ENCODE results near the gene POGK. TPM values are rescaled to one million over a fixed set of nuclear protein-coding genes. Genes with fewer than 3 reads are reported as not detected.

POGK gene
- total RNA-seq, 1 experiment from 2014 or later = 47.7 TPM

DNA sequence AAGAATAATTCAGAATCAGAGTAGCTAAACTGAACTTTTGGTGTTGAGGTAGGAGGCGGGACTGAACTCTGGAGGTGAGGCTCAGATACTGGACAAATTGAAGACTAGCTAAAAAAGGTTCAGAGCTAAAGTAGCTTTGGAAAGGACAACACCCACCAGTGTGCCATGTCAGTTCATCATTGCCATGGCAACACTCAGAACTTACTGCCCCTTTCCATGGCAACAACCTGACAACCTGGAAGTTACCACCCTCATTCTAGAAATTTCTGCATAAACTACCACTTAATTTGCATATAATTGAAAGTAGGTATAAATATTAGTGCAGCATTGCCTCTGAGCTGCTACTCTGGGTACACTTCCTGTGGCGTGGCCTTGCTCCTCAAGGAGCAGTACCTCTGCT lies 30.3 kb upstream of the POGK start:
- no peak overlapping the region for H4K91ac ChIP-seq (ENCODE audit: insufficient read length, low read depth, low read length)
- Mint-ChIP-seq H3K4me3 (no peak overlapping the region), H3K4me1 (peaks cover 0 to 3% of the 10 kb centered on the region in 2 experiments; a peak in 1 of 4 replicates), H3K9me3 (no peaks in the 10 kb centered on the region; a peak in 1 of 5 replicates), H3K27me3 (ENCODE audit: low read depth) (no peaks in the 10 kb centered on the region), H3K27ac (no peak overlapping the region; a peak in 1 of 7 replicates), H3K36me3 (ENCODE audit: insufficient read depth in 1 of 3, low read depth in 3 of 3) (no peaks in the 10 kb centered on the region)
- H2BK12ac ChIP-seq (ENCODE audit: insufficient read length, low read depth, low read length) = no peak overlapping the region
- no peak overlapping the region for H4K8ac ChIP-seq (replicated peaks; ENCODE audit: insufficient read length, low read depth, low read length)
- no peak overlapping the region for H3T11ph ChIP-seq (ENCODE audit: low read length)
- H3K9ac ChIP-seq (ENCODE audit: extremely low read depth, insufficient read length, low read length) = no peak overlapping the region
- no peak overlapping the region for H2AFZ ChIP-seq (ENCODE audit: low read length)
- H2BK120ac ChIP-seq (ENCODE audit: low read depth, low read length, poor library complexity, severe bottlenecking) = no peak overlapping the region
- H3K27me3 ChIP-seq (ENCODE audit: insufficient read depth, low read length) = no peaks in the 10 kb centered on the region
- H4K5ac ChIP-seq (ENCODE audit: insufficient read length, low read depth, low read length) = no peak overlapping the region
- no peak overlapping the region for H2BK15ac ChIP-seq (ENCODE audit: low read depth, low read length)
- no peak overlapping the region for H3K4ac ChIP-seq (ENCODE audit: low read depth, low read length)
- H2AK5ac ChIP-seq (ENCODE audit: insufficient read length, low read length) = no peak overlapping the region
- H3K23ac ChIP-seq (ENCODE audit: insufficient read length, low read depth, low read length) = no peak overlapping the region
- H3K9me3 ChIP-seq (ENCODE audit: control insufficient read depth, low read depth, low read length) = no peaks in the 10 kb centered on the region
- H2BK5ac ChIP-seq (ENCODE audit: insufficient read length, low read length) = no peak overlapping the region
- no peaks in the 10 kb centered on the region for H4K20me1 ChIP-seq (ENCODE audit: control insufficient read depth, insufficient read depth, insufficient read length)
- no peak overlapping the region for H3K4me2 ChIP-seq (ENCODE audit: insufficient read depth, insufficient read length, low read length)
- H2BK20ac ChIP-seq (ENCODE audit: low read depth, low read length, poor library complexity, severe bottlenecking) = no peak overlapping the region
- no peaks in the 10 kb centered on the region for H3K79me1 ChIP-seq (ENCODE audit: insufficient read depth, low read depth, low read length, poor library complexity, severe bottlenecking)
- no CpG with 5 or more reads among the region's 2 CpGs for WGBS (ENCODE audit: extremely low coverage, insufficient read length, low lambda C conversion rate)
- H3K79me2 ChIP-seq (ENCODE audit: insufficient read depth, low read length) = no peaks in the 10 kb centered on the region
- no peak overlapping the region for H3K27ac ChIP-seq (ENCODE audit: insufficient read length, low read depth, low read length)
- TF ChIP-seq, protein P1, sequence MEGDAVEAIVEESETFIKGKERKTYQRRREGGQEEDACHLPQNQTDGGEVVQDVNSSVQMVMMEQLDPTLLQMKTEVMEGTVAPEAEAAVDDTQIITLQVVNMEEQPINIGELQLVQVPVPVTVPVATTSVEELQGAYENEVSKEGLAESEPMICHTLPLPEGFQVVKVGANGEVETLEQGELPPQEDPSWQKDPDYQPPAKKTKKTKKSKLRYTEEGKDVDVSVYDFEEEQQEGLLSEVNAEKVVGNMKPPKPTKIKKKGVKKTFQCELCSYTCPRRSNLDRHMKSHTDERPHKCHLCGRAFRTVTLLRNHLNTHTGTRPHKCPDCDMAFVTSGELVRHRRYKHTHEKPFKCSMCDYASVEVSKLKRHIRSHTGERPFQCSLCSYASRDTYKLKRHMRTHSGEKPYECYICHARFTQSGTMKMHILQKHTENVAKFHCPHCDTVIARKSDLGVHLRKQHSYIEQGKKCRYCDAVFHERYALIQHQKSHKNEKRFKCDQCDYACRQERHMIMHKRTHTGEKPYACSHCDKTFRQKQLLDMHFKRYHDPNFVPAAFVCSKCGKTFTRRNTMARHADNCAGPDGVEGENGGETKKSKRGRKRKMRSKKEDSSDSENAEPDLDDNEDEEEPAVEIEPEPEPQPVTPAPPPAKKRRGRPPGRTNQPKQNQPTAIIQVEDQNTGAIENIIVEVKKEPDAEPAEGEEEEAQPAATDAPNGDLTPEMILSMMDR (conservative IDR thresholded peaks at IDR 0.05) = no peak
- H3K18ac ChIP-seq (ENCODE audit: insufficient read length, low read depth, low read length) = no peak overlapping the region
- DNase-seq = no peak
- no peaks in the 10 kb centered on the region for H3K4me1 ChIP-seq (ENCODE audit: insufficient read depth, low read length)
- no peaks in the 10 kb centered on the region for H3K23me2 ChIP-seq (ENCODE audit: insufficient read length, low read depth, low read length, poor library complexity, severe bottlenecking)
- H3K14ac ChIP-seq (ENCODE audit: insufficient read depth, low read length) = no peak overlapping the region
- H3K56ac ChIP-seq (ENCODE audit: insufficient read length, low read depth, low read length) = no peak overlapping the region
